HCT116 (cell line): ENCODE data around the gene WASL. TPM values are rescaled to one million over a fixed set of nuclear protein-coding genes. Genes with fewer than 3 reads are reported as not detected.

ENCODE experiments used
- ATAC-seq: fragments of 200-7000 bp; cut with Tn5 transposase; 2 replicates; pipeline ENCODE4 v1.9.1; 2020; ENCODE audit warnings: mild to moderate bottlenecking, moderate library complexity
- BruUV-seq: library from RNA; stranded (reverse); fragments of 400-500 nt; replicated peaks from 2 replicates; lab custom pipeline; 2021; lab: Mats Ljungman, UMichigan
- CTCF ChIA-PET: fragments of 300-600 bp; sonication (Branson Sonifier 250); formaldehyde crosslinking; loops from one replicate; lab custom pipeline; 2021; ENCODE audit warnings: antibody characterized with exemption; lab: Charles Lee
- POLR2A ChIA-PET: fragments of 300-600, 350-600 bp; sonication (Branson Sonifier 250); formaldehyde crosslinking; loops from one replicate; lab custom pipeline; 2021; ENCODE audit warnings: antibody characterized with exemption; lab: Charles Lee
- RAD21 ChIA-PET, 2 experiments: fragments of 300-600 bp; sonication (Branson Sonifier 250); formaldehyde crosslinking; loops; one replicate each; lab custom pipeline; 2023; ENCODE audit warnings: low total read pairs in 2 of 2; ENCODE audit not compliant: uncharacterized antibody in 2 of 2, unreplicated experiment in 2 of 2, low non-redundant PET in 1 of 2; lab: Charles Lee
- DNase-seq: peaks from one replicate; pipeline ENCODE4 v3.0.0-alpha.2; 2010; ENCODE audit warnings: low read depth, low spot score
- H2AFZ ChIP-seq: fragments of 200-600 bp; shearing (Covaris generic), sonication (generic); 2 replicates; pipeline ENCODE4 v1.6.1; 2017; ENCODE audit warnings: low read depth, mixed run types, mixed read lengths, antibody characterized with exemption, low read length; ENCODE audit not compliant: poor library complexity, severe bottlenecking
- H3K27ac ChIP-seq: 2 replicates; pipeline ENCODE4 v1.5.1; 2012; ENCODE audit warnings: low read depth, low read length
- H3K27me3 ChIP-seq: fragments of 200-600 bp; sonication (generic); 2 replicates; pipeline ENCODE4 v1.6.1; 2016; ENCODE audit warnings: mixed run types, low read length, mixed read lengths; ENCODE audit not compliant: insufficient read depth
- H3K36me3 ChIP-seq, 2 experiments: fragments of 200-500 bp in 1 of 2; fragments of 200-600 bp in 1 of 2; sonication (Bioruptor generic) in 1 of 2; sonication (generic) in 1 of 2; 2 replicates each; pipeline versions ENCODE4 v1.5.1 to v1.6.1; 2014 to 2016; ENCODE audit warnings: low read length in 2 of 2, inconsistent platforms in 1 of 2, mixed read lengths in 1 of 2, mixed run types in 1 of 2; ENCODE audit not compliant: insufficient read depth in 2 of 2, control insufficient read depth in 1 of 2
- H3K4me1 ChIP-seq, 2 experiments: fragments of 200-600 bp in 1 of 2; sonication (generic) in 1 of 2; 2 replicates each; pipeline versions ENCODE4 v1.5.1 to v1.6.1; 2012 to 2017; ENCODE audit warnings: low read length in 2 of 2, inconsistent platforms in 1 of 2, mild to moderate bottlenecking in 1 of 2, mixed read lengths in 1 of 2, mixed run types in 1 of 2, moderate library complexity in 1 of 2; ENCODE audit not compliant: insufficient read depth in 2 of 2, control insufficient read depth in 1 of 2
- H3K4me2 ChIP-seq: fragments of 200-600 bp; sonication (generic); 2 replicates; pipeline ENCODE4 v1.6.1; 2017; ENCODE audit warnings: mixed run types, low read length, mixed read lengths
- H3K4me3 ChIP-seq, 2 experiments: fragments of 200-600 bp in 1 of 2; sonication (generic) in 1 of 2; replicated peaks in 1 of 2; 2 replicates each; pipeline ENCODE4 v1.5.1; 2011 to 2016; ENCODE audit warnings: low read length in 2 of 2, control low read depth in 1 of 2, low read depth in 1 of 2, mild to moderate bottlenecking in 1 of 2, mixed read lengths in 1 of 2, mixed run types in 1 of 2
- H3K79me2 ChIP-seq: fragments of 200-600 bp; sonication (generic); 2 replicates; pipeline ENCODE4 v1.6.1; 2017; ENCODE audit warnings: mild to moderate bottlenecking, mixed run types, low read length, moderate library complexity, mixed read lengths; ENCODE audit not compliant: insufficient read depth
- H3K9ac ChIP-seq: fragments of 200-600 bp; sonication (generic); 2 replicates; pipeline ENCODE4 v1.6.1; 2016; ENCODE audit warnings: low read length, mixed read lengths
- H3K9me2 ChIP-seq: fragments of 200-600 bp; sonication (generic), shearing (Covaris generic); 2 replicates; pipeline ENCODE4 v1.6.1; 2017; ENCODE audit warnings: mixed run types, mild to moderate bottlenecking, moderate library complexity; ENCODE audit not compliant: insufficient read depth
- H3K9me3 ChIP-seq, 2 experiments: fragments of 200-500 bp in 1 of 2; fragments of 200-600 bp in 1 of 2; sonication (Bioruptor generic) in 1 of 2; sonication (generic) in 1 of 2; 2 replicates each; pipeline ENCODE4 v1.6.1; 2014 to 2017; ENCODE audit warnings: low read length in 2 of 2, mixed read lengths in 2 of 2, inconsistent platforms in 1 of 2, low read depth in 1 of 2, mild to moderate bottlenecking in 1 of 2, mixed run types in 1 of 2, moderate library complexity in 1 of 2; ENCODE audit not compliant: control insufficient read depth in 1 of 2, insufficient read depth in 1 of 2
- H4K20me1 ChIP-seq: fragments of 200-600 bp; sonication (generic), shearing (Covaris generic); 2 replicates; pipeline ENCODE4 v1.6.1; 2017; ENCODE audit warnings: mixed run types, mild to moderate bottlenecking, moderate library complexity; ENCODE audit not compliant: insufficient read depth
- ATF3 ChIP-seq: IDR thresholded peaks from 2 replicates; pipeline ENCODE4 v1.6.1; 2012
- CEBPB ChIP-seq: IDR thresholded peaks from 2 replicates; pipeline ENCODE4 v1.6.1; 2012; ENCODE audit warnings: low read depth
- EZH2 ChIP-seq: fragments of 200-600 bp; sonication (generic); IDR thresholded peaks from 2 replicates; pipeline ENCODE4 v1.6.1; 2017; ENCODE audit warnings: antibody characterized with exemption, mixed run types
- EZH2phosphoT487 ChIP-seq: fragments of 200-600 bp; IDR thresholded peaks from 2 replicates; pipeline ENCODE4 v1.6.1; 2018; ENCODE audit warnings: antibody characterized with exemption, borderline replicate concordance
- FOSL1 ChIP-seq: IDR thresholded peaks from 2 replicates; pipeline ENCODE4 v1.6.1; 2012; ENCODE audit warnings: low read depth
- MAX ChIP-seq: IDR thresholded peaks from 2 replicates; pipeline ENCODE4 v1.6.1; 2012
- POLR2A ChIP-seq: IDR thresholded peaks from 2 replicates; pipeline ENCODE4 v1.7.0; 2011; ENCODE audit warnings: borderline replicate concordance; ENCODE audit not compliant: insufficient read depth, insufficient read length; ENCODE audit errors: extremely low read depth
- RAD21 ChIP-seq: IDR thresholded peaks from 2 replicates; pipeline ENCODE4 v1.6.1; 2012; ENCODE audit warnings: low read depth, mild to moderate bottlenecking
- SP1 ChIP-seq: IDR thresholded peaks from 2 replicates; pipeline ENCODE4 v1.6.1; 2012; ENCODE audit warnings: low read depth
- SRF ChIP-seq: IDR thresholded peaks from 2 replicates; pipeline ENCODE4 v1.6.1; 2012; ENCODE audit warnings: low read depth
- YY1 ChIP-seq: IDR thresholded peaks from 2 replicates; pipeline ENCODE4 v1.6.1; 2011; ENCODE audit warnings: low read length, low read depth, moderate library complexity, mild to moderate bottlenecking; ENCODE audit not compliant: insufficient replicate concordance; ENCODE audit errors: extremely low read depth
- ZBTB33 ChIP-seq: IDR thresholded peaks from 2 replicates; pipeline ENCODE4 v1.6.1; 2011; ENCODE audit warnings: mild to moderate bottlenecking, low read length, moderate library complexity; ENCODE audit not compliant: insufficient replicate concordance; ENCODE audit errors: extremely low read depth
- ZFX ChIP-seq: fragments of 450-650 bp; IDR thresholded peaks from 2 replicates; pipeline ENCODE4 v1.6.1; 2017
- ZNF274 ChIP-seq: fragments of 200-500 bp; sonication (Bioruptor generic); IDR thresholded peaks from 2 replicates; pipeline ENCODE4 v1.6.1; 2014; ENCODE audit warnings: mild to moderate bottlenecking, low read depth, low read length, inconsistent platforms
- intact Hi-C: fragments of 100-400 bp; cut with micrococcal nuclease; formaldehyde crosslinking; loops from 2 replicates; pipeline ENCODE4 v1.10.0; 2022
- total RNA-seq: library from RNA; stranded (reverse); gene quantifications from one replicate; pipeline ENCODE4 v1.2.1, GENCODE V29; 2021; ENCODE audit not compliant: unreplicated experiment
- TF ChIP-seq, protein P1 (sequence below): IDR thresholded peaks from 2 replicates; pipeline ENCODE4 v1.6.1; 2012; ENCODE audit warnings: low read depth

Gene WASL
- total RNA-seq, 1 experiment from 2014 or later = 26.2 TPM

DNA sequence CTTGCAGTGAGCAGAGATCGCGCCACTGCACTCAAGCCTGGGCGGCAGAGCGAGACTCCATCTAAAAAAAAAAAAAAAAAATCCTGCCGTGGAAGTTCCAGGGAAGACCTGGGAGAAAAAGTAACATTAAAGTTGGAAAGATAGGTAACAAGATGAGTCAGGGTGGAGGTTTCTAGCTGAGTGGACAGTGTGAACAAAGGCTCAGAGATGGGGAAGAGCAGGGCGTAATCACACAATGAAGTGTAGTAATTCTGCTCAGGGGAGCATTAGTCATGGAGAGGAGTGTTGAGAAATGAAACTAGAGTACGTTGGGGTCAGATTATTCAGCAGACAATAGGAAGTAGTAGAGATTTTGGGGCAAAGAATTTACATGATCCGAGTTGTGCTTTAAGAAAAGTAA lies 21.6 kb upstream of the WASL start:
- intact Hi-C loops = no loop called here
- ChIA-PET CTCF (no interaction called here), POLR2A (interaction anchor here (1.0 kb wide), 1 partner anchor 79 kb away, joined by 3 read pairs; no protein-coding TSS in a partner anchor)
- no peaks in the 10 kb centered on the region for H3K79me2 ChIP-seq
- no TSS peak for BruUV-seq
- H2AFZ ChIP-seq = no peak overlapping the region
- no peaks in the 10 kb centered on the region for H4K20me1 ChIP-seq
- no peak overlapping the region for H3K4me3 ChIP-seq
- H3K27me3 ChIP-seq = no peaks in the 10 kb centered on the region
- no peak overlapping the region for H3K4me2 ChIP-seq
- no peaks in the 10 kb centered on the region for H3K9me2 ChIP-seq
- TF ChIP-seq FOSL1 = 0 out of 2 replicates have a peak, but pooled peaks have one; percentile 12
- no peak for TF ChIP-seq ZFX
- TF ChIP-seq, all 23 proteins: peak for 1
- Histone ChIP-seq H3K27ac (no peak overlapping the region), H3K9ac (no peak overlapping the region), H3K4me1 (peaks cover 0 to 10% of the 10 kb centered on the region in 2 experiments; a peak in 2 of 4 replicates), H3K9me3 (no peaks in the 10 kb centered on the region), H3K36me3 (no peaks in the 10 kb centered on the region)
- DNase-seq (no peak), ATAC-seq (no peak)
- RAD21 ChIA-PET = no interaction called here

DNA sequence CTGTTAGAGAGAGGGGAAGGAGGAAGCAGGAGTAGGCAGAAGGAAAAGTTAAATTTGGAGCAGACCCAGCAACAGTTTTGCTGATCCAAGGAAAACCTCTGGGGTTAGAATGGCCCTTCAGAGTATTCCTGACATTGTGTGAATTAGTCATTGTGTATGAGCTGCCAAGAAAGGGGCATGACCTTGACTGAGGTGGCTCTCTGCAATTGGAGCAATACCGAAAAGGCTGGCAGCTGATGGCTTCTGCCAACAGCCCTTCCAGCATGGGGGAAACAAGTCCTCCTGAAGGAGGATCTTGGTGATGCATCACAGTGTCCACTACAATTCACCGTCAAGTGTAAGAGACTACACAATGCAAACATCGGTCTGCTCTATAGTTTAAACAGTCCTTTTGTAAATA lies 20.6 kb upstream of the WASL start:
- RAD21 ChIA-PET = interaction anchor here in 1 of 2 experiments (1.3 kb wide), 1 partner anchor 21 kb away, joined by 5 read pairs; the partner anchor contains the start of gene WASL
- Histone ChIP-seq H3K27ac (no peak overlapping the region), H3K9me3 (no peaks in the 10 kb centered on the region), H2AFZ (peak overlapping the region; percentile 75), H3K9me2 (no peaks in the 10 kb centered on the region), H4K20me1 (no peaks in the 10 kb centered on the region), H3K36me3 (no peaks in the 10 kb centered on the region), H3K79me2 (no peaks in the 10 kb centered on the region), H3K4me3 (no peak overlapping the region), H3K4me1 (peaks cover 0 to 10% of the 10 kb centered on the region in 2 experiments; a peak in 2 of 4 replicates), H3K27me3 (no peaks in the 10 kb centered on the region), H3K9ac (no peak overlapping the region), H3K4me2 (peak overlapping the region; percentile 43)
- BruUV-seq = no TSS peak
- POLR2A ChIA-PET = interaction anchor here (0.8 to 2.0 kb wide), 3 partner anchors 20 to 78 kb away, joined by 3 to 8 read pairs (median 3); partner anchors contain the start of gene WASL
- intact Hi-C loops = no loop called here
- CTCF ChIA-PET = no interaction called here
- peak; percentile 90 for ATAC-seq
- peak; percentile 62 for DNase-seq
- TF ChIP-seq SRF (peak; percentile 38; the same call in 1 of the 2 replicates), YY1 (no peak), CEBPB (no peak), EZH2 (no peak), POLR2A (no peak), ZBTB33 (no peak), SP1 (peak; percentile 56; the same call in 1 of the 2 replicates), ZNF274 (no peak), ATF3 (no peak), MAX (peak; percentile 51; the same call in 1 of the 2 replicates), EZH2phosphoT487 (no peak), RAD21 (no peak)
- TF ChIP-seq, protein P1, sequence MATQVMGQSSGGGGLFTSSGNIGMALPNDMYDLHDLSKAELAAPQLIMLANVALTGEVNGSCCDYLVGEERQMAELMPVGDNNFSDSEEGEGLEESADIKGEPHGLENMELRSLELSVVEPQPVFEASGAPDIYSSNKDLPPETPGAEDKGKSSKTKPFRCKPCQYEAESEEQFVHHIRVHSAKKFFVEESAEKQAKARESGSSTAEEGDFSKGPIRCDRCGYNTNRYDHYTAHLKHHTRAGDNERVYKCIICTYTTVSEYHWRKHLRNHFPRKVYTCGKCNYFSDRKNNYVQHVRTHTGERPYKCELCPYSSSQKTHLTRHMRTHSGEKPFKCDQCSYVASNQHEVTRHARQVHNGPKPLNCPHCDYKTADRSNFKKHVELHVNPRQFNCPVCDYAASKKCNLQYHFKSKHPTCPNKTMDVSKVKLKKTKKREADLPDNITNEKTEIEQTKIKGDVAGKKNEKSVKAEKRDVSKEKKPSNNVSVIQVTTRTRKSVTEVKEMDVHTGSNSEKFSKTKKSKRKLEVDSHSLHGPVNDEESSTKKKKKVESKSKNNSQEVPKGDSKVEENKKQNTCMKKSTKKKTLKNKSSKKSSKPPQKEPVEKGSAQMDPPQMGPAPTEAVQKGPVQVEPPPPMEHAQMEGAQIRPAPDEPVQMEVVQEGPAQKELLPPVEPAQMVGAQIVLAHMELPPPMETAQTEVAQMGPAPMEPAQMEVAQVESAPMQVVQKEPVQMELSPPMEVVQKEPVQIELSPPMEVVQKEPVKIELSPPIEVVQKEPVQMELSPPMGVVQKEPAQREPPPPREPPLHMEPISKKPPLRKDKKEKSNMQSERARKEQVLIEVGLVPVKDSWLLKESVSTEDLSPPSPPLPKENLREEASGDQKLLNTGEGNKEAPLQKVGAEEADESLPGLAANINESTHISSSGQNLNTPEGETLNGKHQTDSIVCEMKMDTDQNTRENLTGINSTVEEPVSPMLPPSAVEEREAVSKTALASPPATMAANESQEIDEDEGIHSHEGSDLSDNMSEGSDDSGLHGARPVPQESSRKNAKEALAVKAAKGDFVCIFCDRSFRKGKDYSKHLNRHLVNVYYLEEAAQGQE = no peak
